WERI-Rb-1 (cell line): ENCODE measurements around the gene SMPD2.
A peak's percentile ranks its signal among the peaks of the same experiment; 100 is the strongest.

ENCODE experiments used
- DNase-seq: peaks from one replicate; pipeline ENCODE4 v3.0.0-alpha.2; 2020
- H3K27ac ChIP-seq: fragments of 250-450 bp; sonication (Bioruptor Pico); 2 replicates; pipeline ENCODE4 v1.5.1; 2020; ENCODE audit warnings: mild to moderate bottlenecking, moderate library complexity
- H3K27me3 ChIP-seq: fragments of 250-450 bp; sonication (Bioruptor Pico); 2 replicates; pipeline ENCODE4 v1.5.1; 2021; ENCODE audit warnings: mild to moderate bottlenecking, low read depth, moderate library complexity; ENCODE audit not compliant: insufficient read depth, severe bottlenecking
- H3K36me3 ChIP-seq: fragments of 250-450 bp; sonication (Bioruptor Pico); 2 replicates; pipeline ENCODE4 v1.5.1; 2020; ENCODE audit warnings: mild to moderate bottlenecking, moderate library complexity
- H3K4me3 ChIP-seq: 2 replicates; pipeline ENCODE4 v1.5.1; 2011; ENCODE audit warnings: low read depth, mild to moderate bottlenecking, control low read depth, low read length
- H3K9me3 ChIP-seq: fragments of 250-450 bp; sonication (Bioruptor Pico); 2 replicates; pipeline ENCODE4 v1.5.1; 2021; ENCODE audit warnings: mild to moderate bottlenecking, moderate library complexity; ENCODE audit not compliant: severe bottlenecking
- TF ChIP-seq, protein P1 (sequence below): IDR thresholded peaks from 2 replicates; pipeline ENCODE4 v1.5.1; 2011; ENCODE audit warnings: low read depth, mild to moderate bottlenecking, control low read depth, inconsistent platforms, low read length

SMPD2 gene

GRCh38 chr6:109455437-109456110 is 15.1 kb downstream of the SMPD2 start, which contains the start of gene MICAL1:
MICAL1 (minus strand) TSS chr6:109455772; CDS start chr6:109454196, 1,576 bp downstream.
- TF ChIP-seq, protein P1, sequence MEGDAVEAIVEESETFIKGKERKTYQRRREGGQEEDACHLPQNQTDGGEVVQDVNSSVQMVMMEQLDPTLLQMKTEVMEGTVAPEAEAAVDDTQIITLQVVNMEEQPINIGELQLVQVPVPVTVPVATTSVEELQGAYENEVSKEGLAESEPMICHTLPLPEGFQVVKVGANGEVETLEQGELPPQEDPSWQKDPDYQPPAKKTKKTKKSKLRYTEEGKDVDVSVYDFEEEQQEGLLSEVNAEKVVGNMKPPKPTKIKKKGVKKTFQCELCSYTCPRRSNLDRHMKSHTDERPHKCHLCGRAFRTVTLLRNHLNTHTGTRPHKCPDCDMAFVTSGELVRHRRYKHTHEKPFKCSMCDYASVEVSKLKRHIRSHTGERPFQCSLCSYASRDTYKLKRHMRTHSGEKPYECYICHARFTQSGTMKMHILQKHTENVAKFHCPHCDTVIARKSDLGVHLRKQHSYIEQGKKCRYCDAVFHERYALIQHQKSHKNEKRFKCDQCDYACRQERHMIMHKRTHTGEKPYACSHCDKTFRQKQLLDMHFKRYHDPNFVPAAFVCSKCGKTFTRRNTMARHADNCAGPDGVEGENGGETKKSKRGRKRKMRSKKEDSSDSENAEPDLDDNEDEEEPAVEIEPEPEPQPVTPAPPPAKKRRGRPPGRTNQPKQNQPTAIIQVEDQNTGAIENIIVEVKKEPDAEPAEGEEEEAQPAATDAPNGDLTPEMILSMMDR: peak; percentile 36
- Histone ChIP-seq H3K9me3 (no peaks in the 10 kb centered on the region), H3K27me3 (no peaks in the 10 kb centered on the region), H3K27ac (peak within 1 kb of the TSS; percentile 63), H3K36me3 (no peaks in the 10 kb centered on the region), H3K4me3 (peak within 1 kb of the TSS; percentile 90)
- DNase-seq: peak; percentile 81

GRCh38 chr6:109456111-109456583 is 15.6 kb downstream of the SMPD2 start:
- Histone ChIP-seq H3K36me3 (peaks cover 1% of the 10 kb centered on the region), H3K9me3 (no peaks in the 10 kb centered on the region), H3K27ac (peak overlapping the region; percentile 63), H3K4me3 (peak overlapping the region; percentile 90), H3K27me3 (no peaks in the 10 kb centered on the region)
- TF ChIP-seq, protein P1: no peak
- no peak for DNase-seq

DNA sequence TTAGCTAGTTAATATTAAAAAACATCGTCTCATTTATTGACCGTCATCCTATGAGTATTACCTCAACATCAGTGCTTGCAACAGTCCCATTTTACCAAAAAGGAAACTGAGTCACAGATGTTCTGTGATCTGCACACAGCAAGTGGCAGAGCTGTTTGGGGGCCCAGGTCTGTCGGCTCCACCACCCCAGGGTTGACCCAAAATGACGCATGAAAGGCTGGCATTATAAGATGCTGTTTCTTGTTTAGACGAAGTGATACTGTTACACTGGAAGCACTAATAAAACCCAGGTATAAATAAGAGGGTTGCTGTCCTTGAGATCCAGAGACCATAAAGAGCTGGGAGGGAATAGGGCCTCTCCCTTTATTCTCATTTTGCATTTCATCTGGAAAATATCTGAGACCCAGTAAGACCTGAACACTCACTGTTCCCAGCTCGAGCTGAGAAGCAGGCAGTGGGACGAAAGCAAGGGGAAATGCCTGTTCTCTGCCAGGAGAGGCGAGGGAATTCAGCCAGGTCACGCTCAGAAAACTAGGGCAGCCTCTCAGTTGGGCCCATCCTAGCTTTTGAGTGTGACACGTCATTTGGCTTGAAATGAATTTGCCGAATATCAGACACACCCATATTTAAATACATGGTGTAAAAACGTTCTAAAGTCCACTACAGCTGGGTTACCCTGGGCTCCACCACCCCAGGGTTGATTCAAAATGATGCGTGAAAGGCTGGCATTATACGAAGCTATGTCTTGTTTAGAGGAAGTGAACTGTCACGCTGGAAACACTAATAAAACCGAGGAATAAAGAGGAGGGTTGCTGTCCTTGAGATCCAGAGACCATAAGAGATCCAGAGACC is 16.4 kb downstream of the SMPD2 start:
- peak overlapping the region; percentile 90 for H3K4me3 ChIP-seq
- DNase-seq: no peak
- no peak overlapping the region for H3K27ac ChIP-seq

DNA sequence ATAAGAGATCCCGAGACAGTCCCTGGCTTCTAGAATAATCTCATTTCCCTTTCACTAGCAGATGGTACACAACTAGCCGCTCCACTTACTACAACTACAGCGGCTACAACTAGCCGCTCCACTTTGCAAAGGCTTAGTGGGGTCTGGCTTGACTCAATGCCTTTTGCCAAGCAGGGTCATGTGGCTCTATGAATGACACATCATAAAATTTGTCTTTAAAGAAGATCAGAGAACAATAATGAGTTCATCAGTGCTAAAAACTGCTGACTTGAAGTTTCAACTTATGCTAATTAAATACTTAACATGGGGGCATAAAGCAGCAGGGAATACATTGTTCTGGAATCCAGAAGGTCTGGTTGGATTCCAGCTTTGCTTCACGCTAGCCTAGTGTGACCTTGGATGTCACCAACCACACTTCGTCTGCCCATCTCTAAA is 17.1 kb downstream of the SMPD2 start:
- Histone ChIP-seq H3K4me3 (no peak overlapping the region), H3K27ac (no peak overlapping the region)
- no peak for DNase-seq

More for the DNA sequence above, 16.4 kb downstream of the SMPD2 start:
- H3K36me3 ChIP-seq: peaks cover 7% of the 10 kb centered on the region
- TF ChIP-seq, protein P1: no peak
- H3K27me3 ChIP-seq: no peaks in the 10 kb centered on the region
- H3K9me3 ChIP-seq: no peaks in the 10 kb centered on the region

GRCh38 chr6:109458774-109459531 is 18.4 kb downstream of the SMPD2 start:
- Histone ChIP-seq H3K4me3 (no peak overlapping the region), H3K36me3 (peaks cover 13% of the 10 kb centered on the region), H3K27ac (no peak overlapping the region)

More for the DNA sequence above, 17.1 kb downstream of the SMPD2 start:
- H3K36me3 ChIP-seq: peaks cover 8% of the 10 kb centered on the region
- no peaks in the 10 kb centered on the region for H3K27me3 ChIP-seq
- TF ChIP-seq, protein P1: no peak
- no peaks in the 10 kb centered on the region for H3K9me3 ChIP-seq

More at GRCh38 chr6:109458774-109459531, 18.4 kb downstream of the SMPD2 start:
- DNase-seq: no peak
- Histone ChIP-seq H3K27me3 (no peaks in the 10 kb centered on the region), H3K9me3 (no peaks in the 10 kb centered on the region)
- TF ChIP-seq, protein P1: no peak
